GM23338 (cell line): Measurements from ENCODE around the gene HYAL1. TPM values are rescaled to one million over a fixed set of nuclear protein-coding genes. Genes with fewer than 3 reads are reported as not detected.

ENCODE experiments used
- ATAC-seq: fragments of 200-7000 bp; cut with Tn5 transposase; 3 replicates; pipeline ENCODE4 v1.9.1; 2020
- DNase-seq: peaks from one replicate; pipeline ENCODE4 v3.0.0-alpha.2; 2015; ENCODE audit warnings: low spot score
- H2AFZ ChIP-seq: fragments of 200-600 bp; sonication (generic); 2 replicates; pipeline ENCODE4 v1.8.0; 2016; ENCODE audit warnings: antibody characterized with exemption, mild to moderate bottlenecking, moderate library complexity
- H3F3A ChIP-seq: fragments of 200-600 bp; sonication (generic); replicated peaks from 2 replicates; pipeline ENCODE4 v1.8.0; 2017; ENCODE audit warnings: antibody characterized with exemption, mixed run types, low read depth
- H3K27ac ChIP-seq: fragments of 200-600 bp; sonication (generic); 2 replicates; pipeline ENCODE4 v1.6.1; 2016; ENCODE audit warnings: low read depth
- H3K27me3 ChIP-seq: fragments of 200-600 bp; sonication (generic); 2 replicates; pipeline ENCODE4 v1.8.0; 2016; ENCODE audit warnings: mild to moderate bottlenecking, mixed run types, moderate library complexity; ENCODE audit not compliant: insufficient read depth
- H3K36me3 ChIP-seq: fragments of 200-600 bp; sonication (generic); 2 replicates; pipeline ENCODE4 v1.8.0; 2016; ENCODE audit warnings: mild to moderate bottlenecking; ENCODE audit not compliant: insufficient read depth
- H3K4me1 ChIP-seq: fragments of 200-600 bp; sonication (generic); 2 replicates; pipeline ENCODE4 v1.8.0; 2016; ENCODE audit warnings: mild to moderate bottlenecking, moderate library complexity; ENCODE audit not compliant: insufficient read depth
- H3K4me2 ChIP-seq: fragments of 200-600 bp; sonication (generic); 2 replicates; pipeline ENCODE4 v1.7.1; 2017; ENCODE audit warnings: mixed run types
- H3K4me3 ChIP-seq: fragments of 200-600 bp; sonication (generic); 2 replicates; pipeline ENCODE4 v1.6.1; 2016; ENCODE audit warnings: mixed run types
- H3K79me2 ChIP-seq: fragments of 200-600 bp; sonication (generic); replicated peaks from 2 replicates; pipeline ENCODE4 v1.8.0; 2017; ENCODE audit warnings: mild to moderate bottlenecking; ENCODE audit not compliant: insufficient read depth
- H3K9me2 ChIP-seq: fragments of 200-600 bp; sonication (generic); 2 replicates; pipeline ENCODE4 v1.8.0; 2017; ENCODE audit not compliant: insufficient read depth
- H4K20me1 ChIP-seq: fragments of 200-600 bp; sonication (generic); replicated peaks from 2 replicates; pipeline ENCODE4 v1.8.0; 2017; ENCODE audit warnings: mild to moderate bottlenecking; ENCODE audit not compliant: insufficient read depth
- H3K27ac Mint-ChIP-seq: 2 replicates; pipeline ENCODE4 v1.8.0; 2020; ENCODE audit warnings: inconsistent platforms, mild to moderate bottlenecking, moderate library complexity, mixed read lengths
- H3K27me3 Mint-ChIP-seq: 3 replicates; pipeline ENCODE4 v1.8.0; 2022; ENCODE audit warnings: low read depth, mild to moderate bottlenecking, moderate library complexity, mixed read lengths, inconsistent platforms; ENCODE audit not compliant: insufficient read depth, poor library complexity
- H3K36me3 Mint-ChIP-seq: 3 replicates; pipeline ENCODE4 v1.8.0; 2021; ENCODE audit warnings: low read depth, mild to moderate bottlenecking, inconsistent platforms, moderate library complexity, mixed read lengths
- H3K4me1 Mint-ChIP-seq: 3 replicates; pipeline ENCODE4 v1.8.0; 2020; ENCODE audit warnings: mild to moderate bottlenecking, inconsistent platforms, mixed read lengths
- H3K4me3 Mint-ChIP-seq: 3 replicates; pipeline ENCODE4 v1.8.0; 2021; ENCODE audit warnings: moderate library complexity, mild to moderate bottlenecking, inconsistent platforms, mixed read lengths
- H3K9me3 Mint-ChIP-seq: 3 replicates; pipeline ENCODE4 v1.8.0; 2020; ENCODE audit warnings: moderate library complexity, mild to moderate bottlenecking, inconsistent platforms, mixed read lengths
- CREB1 ChIP-seq: fragments of 250-450 bp; sonication (Bioruptor Pico); IDR thresholded peaks from 2 replicates; pipeline ENCODE4 v1.5.0; 2020; ENCODE audit warnings: low read depth, mild to moderate bottlenecking, moderate library complexity
- EZH2 ChIP-seq: fragments of 200-600 bp; sonication (generic); IDR thresholded peaks from one replicate; pipeline ENCODE4 v1.8.0; 2017; ENCODE audit warnings: antibody characterized with exemption, mild to moderate bottlenecking, low read depth; ENCODE audit not compliant: unreplicated experiment
- JUNB ChIP-seq: IDR thresholded peaks from one replicate; pipeline ENCODE4 v1.6.1; 2016; ENCODE audit warnings: antibody characterized with exemption; ENCODE audit not compliant: unreplicated experiment
- NANOG ChIP-seq: IDR thresholded peaks from 2 replicates; pipeline ENCODE4 v1.6.1; 2016; ENCODE audit warnings: antibody characterized with exemption, borderline replicate concordance
- POLR2AphosphoS5 ChIP-seq: IDR thresholded peaks from 2 replicates; pipeline ENCODE4 v1.6.1; 2016; ENCODE audit warnings: antibody characterized with exemption, low read depth
- STAT1 ChIP-seq: IDR thresholded peaks from one replicate; pipeline ENCODE4 v1.6.1; 2016; ENCODE audit warnings: antibody characterized with exemption; ENCODE audit not compliant: unreplicated experiment
- polyA plus RNA-seq: library from polyadenylated mRNA; unstranded; fragments of >200 nt; fragmentation: Nextera tagmentation; extraction: Ambion mirVana; gene quantifications from 2 replicates; pipeline ENCODE4 v1.2.1, GENCODE V29; 2016
- total RNA-seq: library from RNA; depleted of rRNA; stranded (reverse); fragments of >200 nt; shearing (Covaris generic); gene quantifications from 2 replicates; pipeline ENCODE4 v1.2.3, GENCODE V29; 2014
- TF ChIP-seq, protein P1 (sequence below): IDR thresholded peaks from 2 replicates; pipeline ENCODE4 v1.6.1; 2016; ENCODE audit warnings: antibody characterized with exemption
- TF ChIP-seq, protein P2 (sequence below): IDR thresholded peaks from one replicate; pipeline ENCODE4 v1.6.1; 2018; ENCODE audit warnings: antibody characterized with exemption; ENCODE audit not compliant: unreplicated experiment
- TF ChIP-seq, protein P3 (sequence below): fragments of 250-450 bp; sonication (Bioruptor Pico); IDR thresholded peaks from 2 replicates; pipeline ENCODE4 v1.5.0; 2020; ENCODE audit warnings: mild to moderate bottlenecking, moderate library complexity

HYAL1 gene
- total and polyA plus RNA-seq, 2 experiments from 2014 or later = 2.1 to 5.0 TPM

DNA sequence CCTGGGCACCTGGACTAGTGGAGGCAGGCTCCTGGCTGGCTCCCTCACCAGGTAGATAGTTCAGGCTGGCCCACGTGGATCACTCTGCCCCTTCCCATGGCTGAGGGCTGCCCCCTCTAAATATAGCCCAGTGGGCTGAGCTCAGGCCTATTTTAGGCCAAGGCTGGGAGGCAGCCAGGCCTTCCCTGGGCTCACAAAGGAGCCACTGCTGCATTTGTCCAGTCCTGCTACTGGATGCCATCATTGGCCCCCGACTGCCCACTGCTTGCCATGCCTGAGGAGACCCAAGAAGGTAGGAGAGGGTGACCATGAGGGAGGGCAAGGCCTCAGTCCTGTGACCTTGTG lies 24.5 kb downstream of the HYAL1 start, which contains the start of gene LSMEM2:
TSS of gene LSMEM2 (plus strand) at position 208 of the 345 bp plus-strand sequence. CDS start at position 235, 27 bp downstream.
- ATAC-seq = no peak
- H3K27me3 ChIP-seq = peaks cover 47% of the 10 kb centered on the region
- peaks cover 18% of the 10 kb centered on the region for H3K4me1 Mint-ChIP-seq

More for the DNA sequence above, 24.5 kb downstream of the HYAL1 start, which contains the start of gene LSMEM2:
- Histone ChIP-seq H3K36me3 (no peaks in the 10 kb centered on the region), H3F3A (peaks cover 10% of the 10 kb centered on the region; the same call in 1 of the 2 replicates), H3K9me2 (no peaks in the 10 kb centered on the region), H3K4me3 (no peak within 1 kb of the TSS), H3K27ac (no peak within 1 kb of the TSS), H3K4me2 (no peak within 1 kb of the TSS), H4K20me1 (no peaks in the 10 kb centered on the region; the same call in 1 of the 2 replicates), H2AFZ (no peak within 1 kb of the TSS), H3K79me2 (no peaks in the 10 kb centered on the region), H3K4me1 (peaks cover 3% of the 10 kb centered on the region; the same call in 1 of the 2 replicates)
- peaks cover 38% of the 10 kb centered on the region for H3K27me3 Mint-ChIP-seq
- DNase-seq = no peak
- H3K9me3 Mint-ChIP-seq = no peaks in the 10 kb centered on the region
- H3K36me3 Mint-ChIP-seq = no peaks in the 10 kb centered on the region
- no peak within 1 kb of the TSS for H3K4me3 Mint-ChIP-seq
- TF ChIP-seq STAT1 (no peak), POLR2AphosphoS5 (no peak), NANOG (no peak), JUNB (no peak), CREB1 (no peak), EZH2 (no peak)
- TF ChIP-seq, protein P1, sequence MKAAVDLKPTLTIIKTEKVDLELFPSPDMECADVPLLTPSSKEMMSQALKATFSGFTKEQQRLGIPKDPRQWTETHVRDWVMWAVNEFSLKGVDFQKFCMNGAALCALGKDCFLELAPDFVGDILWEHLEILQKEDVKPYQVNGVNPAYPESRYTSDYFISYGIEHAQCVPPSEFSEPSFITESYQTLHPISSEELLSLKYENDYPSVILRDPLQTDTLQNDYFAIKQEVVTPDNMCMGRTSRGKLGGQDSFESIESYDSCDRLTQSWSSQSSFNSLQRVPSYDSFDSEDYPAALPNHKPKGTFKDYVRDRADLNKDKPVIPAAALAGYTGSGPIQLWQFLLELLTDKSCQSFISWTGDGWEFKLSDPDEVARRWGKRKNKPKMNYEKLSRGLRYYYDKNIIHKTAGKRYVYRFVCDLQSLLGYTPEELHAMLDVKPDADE = no peak
- TF ChIP-seq, protein P2, sequence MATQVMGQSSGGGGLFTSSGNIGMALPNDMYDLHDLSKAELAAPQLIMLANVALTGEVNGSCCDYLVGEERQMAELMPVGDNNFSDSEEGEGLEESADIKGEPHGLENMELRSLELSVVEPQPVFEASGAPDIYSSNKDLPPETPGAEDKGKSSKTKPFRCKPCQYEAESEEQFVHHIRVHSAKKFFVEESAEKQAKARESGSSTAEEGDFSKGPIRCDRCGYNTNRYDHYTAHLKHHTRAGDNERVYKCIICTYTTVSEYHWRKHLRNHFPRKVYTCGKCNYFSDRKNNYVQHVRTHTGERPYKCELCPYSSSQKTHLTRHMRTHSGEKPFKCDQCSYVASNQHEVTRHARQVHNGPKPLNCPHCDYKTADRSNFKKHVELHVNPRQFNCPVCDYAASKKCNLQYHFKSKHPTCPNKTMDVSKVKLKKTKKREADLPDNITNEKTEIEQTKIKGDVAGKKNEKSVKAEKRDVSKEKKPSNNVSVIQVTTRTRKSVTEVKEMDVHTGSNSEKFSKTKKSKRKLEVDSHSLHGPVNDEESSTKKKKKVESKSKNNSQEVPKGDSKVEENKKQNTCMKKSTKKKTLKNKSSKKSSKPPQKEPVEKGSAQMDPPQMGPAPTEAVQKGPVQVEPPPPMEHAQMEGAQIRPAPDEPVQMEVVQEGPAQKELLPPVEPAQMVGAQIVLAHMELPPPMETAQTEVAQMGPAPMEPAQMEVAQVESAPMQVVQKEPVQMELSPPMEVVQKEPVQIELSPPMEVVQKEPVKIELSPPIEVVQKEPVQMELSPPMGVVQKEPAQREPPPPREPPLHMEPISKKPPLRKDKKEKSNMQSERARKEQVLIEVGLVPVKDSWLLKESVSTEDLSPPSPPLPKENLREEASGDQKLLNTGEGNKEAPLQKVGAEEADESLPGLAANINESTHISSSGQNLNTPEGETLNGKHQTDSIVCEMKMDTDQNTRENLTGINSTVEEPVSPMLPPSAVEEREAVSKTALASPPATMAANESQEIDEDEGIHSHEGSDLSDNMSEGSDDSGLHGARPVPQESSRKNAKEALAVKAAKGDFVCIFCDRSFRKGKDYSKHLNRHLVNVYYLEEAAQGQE = no peak
- TF ChIP-seq, protein P3, sequence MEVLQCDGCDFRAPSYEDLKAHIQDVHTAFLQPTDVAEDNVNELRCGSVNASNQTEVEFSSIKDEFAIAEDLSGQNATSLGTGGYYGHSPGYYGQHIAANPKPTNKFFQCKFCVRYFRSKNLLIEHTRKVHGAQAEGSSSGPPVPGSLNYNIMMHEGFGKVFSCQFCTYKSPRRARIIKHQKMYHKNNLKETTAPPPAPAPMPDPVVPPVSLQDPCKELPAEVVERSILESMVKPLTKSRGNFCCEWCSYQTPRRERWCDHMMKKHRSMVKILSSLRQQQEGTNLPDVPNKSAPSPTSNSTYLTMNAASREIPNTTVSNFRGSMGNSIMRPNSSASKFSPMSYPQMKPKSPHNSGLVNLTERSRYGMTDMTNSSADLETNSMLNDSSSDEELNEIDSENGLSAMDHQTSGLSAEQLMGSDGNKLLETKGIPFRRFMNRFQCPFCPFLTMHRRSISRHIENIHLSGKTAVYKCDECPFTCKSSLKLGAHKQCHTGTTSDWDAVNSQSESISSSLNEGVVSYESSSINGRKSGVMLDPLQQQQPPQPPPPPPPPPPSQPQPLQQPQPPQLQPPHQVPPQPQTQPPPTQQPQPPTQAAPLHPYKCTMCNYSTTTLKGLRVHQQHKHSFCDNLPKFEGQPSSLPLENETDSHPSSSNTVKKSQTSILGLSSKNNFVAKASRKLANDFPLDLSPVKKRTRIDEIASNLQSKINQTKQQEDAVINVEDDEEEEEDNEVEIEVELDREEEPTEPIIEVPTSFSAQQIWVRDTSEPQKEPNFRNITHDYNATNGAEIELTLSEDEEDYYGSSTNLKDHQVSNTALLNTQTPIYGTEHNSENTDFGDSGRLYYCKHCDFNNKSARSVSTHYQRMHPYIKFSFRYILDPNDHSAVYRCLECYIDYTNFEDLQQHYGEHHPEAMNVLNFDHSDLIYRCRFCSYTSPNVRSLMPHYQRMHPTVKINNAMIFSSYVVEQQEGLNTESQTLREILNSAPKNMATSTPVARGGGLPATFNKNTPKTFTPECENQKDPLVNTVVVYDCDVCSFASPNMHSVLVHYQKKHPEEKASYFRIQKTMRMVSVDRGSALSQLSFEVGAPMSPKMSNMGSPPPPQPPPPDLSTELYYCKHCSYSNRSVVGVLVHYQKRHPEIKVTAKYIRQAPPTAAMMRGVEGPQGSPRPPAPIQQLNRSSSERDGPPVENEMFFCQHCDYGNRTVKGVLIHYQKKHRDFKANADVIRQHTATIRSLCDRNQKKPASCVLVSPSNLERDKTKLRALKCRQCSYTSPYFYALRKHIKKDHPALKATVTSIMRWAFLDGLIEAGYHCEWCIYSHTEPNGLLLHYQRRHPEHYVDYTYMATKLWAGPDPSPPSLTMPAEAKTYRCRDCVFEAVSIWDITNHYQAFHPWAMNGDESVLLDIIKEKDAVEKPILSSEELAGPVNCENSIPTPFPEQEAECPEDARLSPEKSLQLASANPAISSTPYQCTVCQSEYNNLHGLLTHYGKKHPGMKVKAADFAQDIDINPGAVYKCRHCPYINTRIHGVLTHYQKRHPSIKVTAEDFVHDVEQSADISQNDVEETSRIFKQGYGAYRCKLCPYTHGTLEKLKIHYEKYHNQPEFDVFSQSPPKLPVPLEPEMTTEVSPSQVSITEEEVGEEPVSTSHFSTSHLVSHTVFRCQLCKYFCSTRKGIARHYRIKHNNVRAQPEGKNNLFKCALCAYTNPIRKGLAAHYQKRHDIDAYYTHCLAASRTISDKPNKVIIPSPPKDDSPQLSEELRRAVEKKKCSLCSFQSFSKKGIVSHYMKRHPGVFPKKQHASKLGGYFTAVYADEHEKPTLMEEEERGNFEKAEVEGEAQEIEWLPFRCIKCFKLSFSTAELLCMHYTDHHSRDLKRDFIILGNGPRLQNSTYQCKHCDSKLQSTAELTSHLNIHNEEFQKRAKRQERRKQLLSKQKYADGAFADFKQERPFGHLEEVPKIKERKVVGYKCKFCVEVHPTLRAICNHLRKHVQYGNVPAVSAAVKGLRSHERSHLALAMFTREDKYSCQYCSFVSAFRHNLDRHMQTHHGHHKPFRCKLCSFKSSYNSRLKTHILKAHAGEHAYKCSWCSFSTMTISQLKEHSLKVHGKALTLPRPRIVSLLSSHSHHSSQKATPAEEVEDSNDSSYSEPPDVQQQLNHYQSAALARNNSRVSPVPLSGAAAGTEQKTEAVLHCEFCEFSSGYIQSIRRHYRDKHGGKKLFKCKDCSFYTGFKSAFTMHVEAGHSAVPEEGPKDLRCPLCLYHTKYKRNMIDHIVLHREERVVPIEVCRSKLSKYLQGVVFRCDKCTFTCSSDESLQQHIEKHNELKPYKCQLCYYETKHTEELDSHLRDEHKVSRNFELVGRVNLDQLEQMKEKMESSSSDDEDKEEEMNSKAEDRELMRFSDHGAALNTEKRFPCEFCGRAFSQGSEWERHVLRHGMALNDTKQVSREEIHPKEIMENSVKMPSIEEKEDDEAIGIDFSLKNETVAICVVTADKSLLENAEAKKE (CRISPR knock-in tag) = no peak
- no peak within 1 kb of the TSS for H3K27ac Mint-ChIP-seq
